22Rv1 (cell line): ENCODE data around the gene ARSK.

Experiments
- ZFX ChIP-seq: fragments of 450-650 bp; IDR thresholded peaks from 2 replicates; pipeline ENCODE4 v1.6.1; 2017; ENCODE audit warnings: antibody characterized with exemption, borderline replicate concordance
- TF ChIP-seq, protein P1 (sequence below): fragments of 450-650 bp; IDR thresholded peaks from 2 replicates; pipeline ENCODE4 v1.5.1; 2017; ENCODE audit warnings: mild to moderate bottlenecking

DNA sequence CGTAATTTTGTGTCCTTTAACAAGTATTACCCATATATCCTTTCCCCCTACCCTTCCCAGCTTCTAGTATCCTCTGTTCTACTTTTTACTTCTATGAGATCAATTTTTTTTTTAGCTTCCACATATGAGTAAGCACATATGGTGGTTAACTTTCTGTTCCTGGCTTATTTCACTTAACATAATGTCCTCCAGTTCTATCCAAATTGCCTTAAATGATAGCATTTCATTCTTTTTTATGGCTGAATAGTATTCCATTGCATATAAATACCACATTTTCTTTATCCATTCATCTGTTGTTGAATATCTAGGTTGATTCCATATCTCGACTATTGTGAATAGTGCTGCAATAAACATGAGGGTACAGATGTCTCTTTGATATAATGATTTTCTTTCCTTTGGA is 36.5 kb upstream of the ARSK start:
- TF ChIP-seq, protein P1, sequence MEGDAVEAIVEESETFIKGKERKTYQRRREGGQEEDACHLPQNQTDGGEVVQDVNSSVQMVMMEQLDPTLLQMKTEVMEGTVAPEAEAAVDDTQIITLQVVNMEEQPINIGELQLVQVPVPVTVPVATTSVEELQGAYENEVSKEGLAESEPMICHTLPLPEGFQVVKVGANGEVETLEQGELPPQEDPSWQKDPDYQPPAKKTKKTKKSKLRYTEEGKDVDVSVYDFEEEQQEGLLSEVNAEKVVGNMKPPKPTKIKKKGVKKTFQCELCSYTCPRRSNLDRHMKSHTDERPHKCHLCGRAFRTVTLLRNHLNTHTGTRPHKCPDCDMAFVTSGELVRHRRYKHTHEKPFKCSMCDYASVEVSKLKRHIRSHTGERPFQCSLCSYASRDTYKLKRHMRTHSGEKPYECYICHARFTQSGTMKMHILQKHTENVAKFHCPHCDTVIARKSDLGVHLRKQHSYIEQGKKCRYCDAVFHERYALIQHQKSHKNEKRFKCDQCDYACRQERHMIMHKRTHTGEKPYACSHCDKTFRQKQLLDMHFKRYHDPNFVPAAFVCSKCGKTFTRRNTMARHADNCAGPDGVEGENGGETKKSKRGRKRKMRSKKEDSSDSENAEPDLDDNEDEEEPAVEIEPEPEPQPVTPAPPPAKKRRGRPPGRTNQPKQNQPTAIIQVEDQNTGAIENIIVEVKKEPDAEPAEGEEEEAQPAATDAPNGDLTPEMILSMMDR, result no peak
- TF ChIP-seq ZFX, result no peak
